ENCODE results near the gene ELAVL2. TPM values are rescaled to one million over a fixed set of nuclear protein-coding genes. Genes with fewer than 3 reads are reported as not detected.

The ELAVL2 gene
- total RNA-seq, 1 experiment from 2014 or later = 16.8 TPM

GRCh38 chr9:23750808-23751207, 75.2 kb downstream of the ELAVL2 start:
- no peak overlapping the region for H3K27ac ChIP-seq (ENCODE audit: insufficient read length, low read depth, low read length)
- H2BK12ac ChIP-seq (ENCODE audit: insufficient read length, low read depth, low read length) = no peak overlapping the region
- Mint-ChIP-seq H3K27ac (no peak overlapping the region), H3K9me3 (no peaks in the 10 kb centered on the region), H3K36me3 (ENCODE audit: insufficient read depth in 1 of 3, low read depth in 3 of 3) (peaks cover 9 to 13% (median 11%) of the 10 kb centered on the region in 3 experiments), H3K4me3 (no peak overlapping the region), H3K4me1 (peaks cover 48 to 66% of the 10 kb centered on the region in 2 experiments), H3K27me3 (ENCODE audit: low read depth) (no peaks in the 10 kb centered on the region)
- no peak overlapping the region for H2BK5ac ChIP-seq (ENCODE audit: insufficient read length, low read length)
- no peak overlapping the region for H4K8ac ChIP-seq (replicated peaks; ENCODE audit: insufficient read length, low read depth, low read length)
- WGBS (ENCODE audit: extremely low coverage, insufficient read length, low lambda C conversion rate) = no CpG with 5 or more reads among the region's 3 CpGs
- no peak overlapping the region for H3K18ac ChIP-seq (ENCODE audit: insufficient read length, low read depth, low read length)
- H2AK5ac ChIP-seq (ENCODE audit: insufficient read length, low read length) = no peak overlapping the region
- H3K23ac ChIP-seq (ENCODE audit: insufficient read length, low read depth, low read length) = no peak overlapping the region
- no peak overlapping the region for H3K56ac ChIP-seq (ENCODE audit: insufficient read length, low read depth, low read length)
- H3K4ac ChIP-seq (ENCODE audit: low read depth, low read length) = no peak overlapping the region
- no peaks in the 10 kb centered on the region for H3K79me1 ChIP-seq (ENCODE audit: insufficient read depth, low read depth, low read length, poor library complexity, severe bottlenecking)
- H2BK120ac ChIP-seq (ENCODE audit: low read depth, low read length, poor library complexity, severe bottlenecking) = no peak overlapping the region
- H2BK20ac ChIP-seq (ENCODE audit: low read depth, low read length, poor library complexity, severe bottlenecking) = no peak overlapping the region
- H3T11ph ChIP-seq (ENCODE audit: low read length) = no peak overlapping the region
- no peaks in the 10 kb centered on the region for H4K20me1 ChIP-seq (ENCODE audit: control insufficient read depth, insufficient read depth, insufficient read length)
- H3K4me1 ChIP-seq (ENCODE audit: insufficient read depth, low read length) = peaks cover 6% of the 10 kb centered on the region; the same call in 1 of the 2 replicates
- DNase-seq = no peak
- H3K27me3 ChIP-seq (ENCODE audit: insufficient read depth, low read length) = no peaks in the 10 kb centered on the region
- no peaks in the 10 kb centered on the region for H3K9me3 ChIP-seq (ENCODE audit: control insufficient read depth, low read depth, low read length)
- H3K23me2 ChIP-seq (ENCODE audit: insufficient read length, low read depth, low read length, poor library complexity, severe bottlenecking) = no peaks in the 10 kb centered on the region
- H3K9ac ChIP-seq (ENCODE audit: extremely low read depth, insufficient read length, low read length) = no peak overlapping the region
- H4K5ac ChIP-seq (ENCODE audit: insufficient read length, low read depth, low read length) = no peak overlapping the region
- no peak overlapping the region for H3K14ac ChIP-seq (ENCODE audit: insufficient read depth, low read length)
- no peak overlapping the region for H3K4me2 ChIP-seq (ENCODE audit: insufficient read depth, insufficient read length, low read length)
- no peak overlapping the region for H4K91ac ChIP-seq (ENCODE audit: insufficient read length, low read depth, low read length)
- TF ChIP-seq CTCF (conservative IDR thresholded peaks at IDR 0.05) = no peak
- H3K79me2 ChIP-seq (ENCODE audit: insufficient read depth, low read length) = peaks cover 10% of the 10 kb centered on the region; the same call in 1 of the 2 replicates
- H2BK15ac ChIP-seq (ENCODE audit: low read depth, low read length) = no peak overlapping the region
- no peak overlapping the region for H2AFZ ChIP-seq (ENCODE audit: low read length)
